Measurements from ENCODE around the gene CETP.
"Not testable (repeated sequence)": the region's sequence is repeated elsewhere in the genome, so short reads cannot be mapped to it uniquely, and the experiment has no call there.

Gene CETP

GRCh38 chr16:57000271-57001025, 38.7 kb downstream of the CETP start:
- DNase-seq = peak; percentile 31

DNA sequence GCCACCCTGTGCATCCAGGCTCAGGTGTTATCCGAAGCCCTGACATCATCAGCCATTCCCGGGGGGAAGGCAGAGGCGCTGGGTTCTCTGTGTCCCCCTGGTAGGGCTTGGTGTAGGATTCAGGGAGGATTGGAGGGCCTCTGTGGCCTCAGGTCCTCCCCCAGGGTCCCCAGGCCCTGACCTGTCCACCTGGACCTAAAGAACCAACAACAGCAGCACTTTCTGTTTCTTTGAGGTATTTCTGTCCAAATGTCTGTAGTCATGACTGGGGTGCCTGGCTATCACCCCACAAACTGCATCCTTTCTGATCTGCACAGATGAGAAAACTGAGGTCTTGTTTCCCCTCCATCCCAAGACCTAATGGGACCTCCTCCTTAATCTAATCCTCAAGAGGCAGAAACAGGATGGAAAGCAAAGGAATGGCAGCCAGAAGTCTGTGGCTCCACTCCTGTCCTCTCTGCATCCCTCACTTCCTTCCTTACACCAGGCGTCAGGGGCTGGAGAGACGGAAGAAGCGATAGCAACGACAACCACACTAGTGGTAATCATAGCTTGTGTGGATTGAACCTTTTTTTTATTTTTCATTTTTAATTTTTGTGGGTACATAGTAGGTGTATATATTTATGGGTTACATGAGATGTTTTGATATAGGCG, 39.4 kb downstream of the CETP start:
- DNase-seq = no peak

DNA sequence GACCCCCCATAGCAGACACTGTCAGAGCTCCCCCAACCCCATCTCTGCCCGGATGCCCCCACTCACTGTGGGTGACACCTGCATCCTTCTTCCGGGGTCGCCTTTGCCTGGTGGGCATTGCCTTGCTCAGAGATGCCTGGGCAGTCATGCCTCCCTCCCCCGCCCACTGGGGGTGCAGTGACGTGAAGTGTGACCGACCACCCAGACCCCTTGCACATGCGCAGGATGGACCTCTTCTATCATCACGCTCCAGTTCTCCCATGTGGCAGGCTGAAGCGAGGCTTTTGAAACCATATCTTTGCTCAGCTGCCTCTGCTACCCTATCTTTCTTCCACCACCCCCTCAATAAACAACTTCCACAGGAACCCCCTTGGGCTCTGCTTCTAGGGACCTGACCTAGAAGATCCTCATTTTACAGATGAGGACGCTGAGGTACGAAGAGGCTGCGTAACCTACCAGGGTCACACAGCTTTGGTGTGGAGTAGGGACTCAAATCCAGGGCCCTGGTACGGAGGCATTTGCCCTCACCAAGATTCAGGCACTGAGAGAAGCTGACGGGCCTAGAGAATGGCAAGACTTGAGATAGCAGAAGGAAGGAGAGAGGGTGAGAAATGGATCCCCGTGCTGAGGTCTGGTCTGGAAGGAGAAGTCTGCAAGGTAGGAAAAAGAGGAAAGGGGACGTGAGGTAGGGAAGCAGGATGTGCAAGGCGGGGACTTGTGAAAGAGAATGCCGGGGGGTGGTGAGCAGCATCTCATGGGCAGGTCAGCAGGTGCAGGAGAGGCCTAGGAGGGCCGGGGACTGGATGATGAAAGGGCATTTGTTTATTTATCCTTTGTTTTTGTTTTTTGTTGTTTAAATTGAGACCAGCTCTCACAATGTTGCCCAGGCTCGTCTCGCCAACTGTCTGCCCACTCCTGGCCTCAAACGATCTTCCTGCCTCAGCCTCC, 42.0 kb downstream of the CETP start:
- DNase-seq = no peak

GRCh38 chr16:57004387-57005250, 42.9 kb downstream of the CETP start:
- no peak for DNase-seq

DNA sequence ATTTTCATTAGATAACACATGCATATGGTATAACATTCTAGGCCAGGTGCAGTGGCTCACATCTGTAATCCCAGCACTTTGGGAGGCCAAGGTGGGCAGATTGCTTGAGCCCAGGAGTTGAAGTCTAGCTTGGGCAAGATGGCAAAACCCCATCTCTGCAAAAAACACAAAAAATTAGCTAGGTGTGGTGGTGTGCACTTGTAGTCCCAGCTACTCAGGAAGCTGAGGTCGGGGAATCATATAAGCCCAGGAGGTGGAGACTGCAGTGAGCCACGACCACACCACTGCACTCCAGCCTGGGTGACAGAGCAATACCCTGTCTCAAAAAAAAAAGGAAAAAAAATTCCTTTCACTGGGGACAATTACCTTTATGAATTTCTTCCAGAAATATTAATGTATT, 43.8 kb downstream of the CETP start:
- DNase-seq = not testable (repeated sequence)

- no peak for DNase-seq
Observed at GRCh38 chr16:57007050-57007449, 45.3 kb downstream of the CETP start.

- no peak for DNase-seq
Observed at GRCh38 chr16:57007530-57007929, 45.8 kb downstream of the CETP start.

- DNase-seq = no peak
Observed at GRCh38 chr16:57008440-57008839, 46.7 kb downstream of the CETP start.

DNA sequence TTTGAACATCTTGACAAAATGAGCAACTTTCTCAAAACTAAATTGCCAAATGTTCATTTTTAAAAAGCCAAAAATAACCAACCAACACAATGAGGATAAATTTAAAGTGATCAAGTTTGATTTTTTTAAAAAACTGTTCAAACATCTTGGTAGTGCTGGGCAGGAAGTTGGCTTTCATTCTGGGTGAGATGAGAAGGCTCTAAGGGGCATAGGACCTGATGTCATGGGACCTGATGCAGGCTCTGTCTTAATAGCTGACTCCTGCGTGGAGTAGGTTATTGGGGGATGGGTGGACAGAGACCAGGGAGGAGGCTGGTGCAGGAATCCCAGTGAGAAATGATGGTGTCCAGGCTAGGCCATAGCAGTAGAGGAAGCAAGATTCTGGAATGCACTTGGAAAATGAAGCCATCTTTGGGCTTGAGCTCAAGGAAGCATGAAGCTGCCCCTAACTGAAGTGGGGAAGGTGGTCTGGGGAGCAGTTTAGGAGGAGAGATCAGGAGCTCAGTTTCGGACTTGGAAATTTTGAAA, 48.0 kb downstream of the CETP start:
- no peak for DNase-seq

- DNase-seq = no peak
Observed at GRCh38 chr16:57012353-57012752, 50.6 kb downstream of the CETP start.

DNA sequence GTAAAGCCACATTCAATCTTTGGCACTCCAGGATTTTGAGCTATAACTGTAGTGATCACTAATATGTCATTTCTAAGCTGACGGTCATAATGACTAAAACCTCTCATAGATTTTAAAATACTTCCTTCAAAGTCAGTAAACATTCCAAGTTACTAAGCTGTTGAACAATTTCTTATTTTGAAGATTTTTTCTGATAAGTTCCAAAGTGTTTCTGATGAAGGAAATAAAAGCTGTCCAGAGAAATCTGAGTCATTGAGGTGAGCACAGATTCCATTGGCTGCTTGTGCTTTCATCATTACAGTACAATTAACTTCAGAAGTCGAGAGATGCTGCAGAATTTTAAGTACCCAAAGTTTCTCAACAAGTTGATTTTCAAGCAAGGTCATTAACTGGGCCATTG, 51.5 kb downstream of the CETP start:
- DNase-seq = no peak

- no peak for DNase-seq
Observed at GRCh38 chr16:57013902-57014301, 52.2 kb downstream of the CETP start.

DNA sequence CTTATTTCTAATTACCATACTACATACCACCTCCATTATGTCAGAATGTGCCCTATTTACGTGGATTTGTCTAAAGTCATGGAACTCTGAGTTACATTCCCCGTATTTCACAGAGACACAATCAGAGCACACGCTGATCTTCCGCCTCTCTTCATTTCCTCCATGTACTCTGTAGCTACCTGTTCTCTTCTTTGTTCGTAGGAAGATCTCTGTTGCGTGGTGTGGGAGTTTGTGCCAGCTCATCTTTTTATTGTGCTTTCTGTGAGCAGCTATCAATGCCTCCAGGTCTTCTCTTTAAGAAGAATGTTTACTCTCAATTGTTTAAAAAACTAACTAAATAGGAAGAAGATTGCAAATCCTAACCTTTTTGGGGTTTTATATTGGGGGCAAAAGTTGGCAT, 54.6 kb downstream of the CETP start:
- DNase-seq = no peak

DNA sequence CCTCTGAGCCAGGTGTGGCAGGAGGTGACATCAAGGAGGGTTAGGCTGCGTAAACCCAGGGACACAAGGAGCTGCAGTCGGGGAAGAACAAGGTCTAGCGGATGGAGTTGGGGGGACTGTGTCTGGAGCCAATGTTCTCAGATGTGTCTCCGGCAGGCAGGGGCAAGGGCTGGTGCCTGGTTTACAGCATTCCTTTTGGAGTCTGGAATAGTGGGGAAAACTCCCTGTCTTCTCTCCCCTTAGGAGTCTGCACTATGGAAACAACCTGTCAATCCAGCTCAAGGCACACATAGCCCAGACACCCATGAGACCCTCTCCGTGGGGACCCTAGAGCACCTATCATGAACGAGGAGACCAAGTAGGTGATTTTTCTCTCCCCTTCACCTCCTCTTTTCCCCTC, 55.1 kb downstream of the CETP start:
- DNase-seq = no peak

DNA sequence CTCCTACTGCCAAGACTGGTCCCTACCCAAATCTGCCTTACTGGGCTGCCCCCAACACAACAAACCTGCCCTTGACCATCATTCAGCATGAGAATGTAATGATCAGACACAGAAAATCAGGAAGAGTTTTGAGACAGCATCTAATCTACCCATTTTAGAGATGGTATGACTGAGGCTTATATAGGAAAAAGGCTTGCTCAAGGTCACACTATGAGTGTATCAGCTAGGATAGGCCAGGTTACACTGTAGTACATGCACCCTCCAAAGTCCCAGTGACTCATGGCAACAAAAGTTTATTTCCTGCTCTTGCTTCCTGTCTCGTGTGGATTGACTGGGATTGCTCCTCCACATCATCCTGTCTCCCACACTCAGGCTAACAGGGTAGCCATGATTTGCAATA, 55.5 kb downstream of the CETP start:
- DNase-seq = no peak

GRCh38 chr16:57019746-57020145, 58.0 kb downstream of the CETP start:
- no peak for DNase-seq

GRCh38 chr16:57020651-57021050, 58.9 kb downstream of the CETP start:
- no peak for DNase-seq

DNA sequence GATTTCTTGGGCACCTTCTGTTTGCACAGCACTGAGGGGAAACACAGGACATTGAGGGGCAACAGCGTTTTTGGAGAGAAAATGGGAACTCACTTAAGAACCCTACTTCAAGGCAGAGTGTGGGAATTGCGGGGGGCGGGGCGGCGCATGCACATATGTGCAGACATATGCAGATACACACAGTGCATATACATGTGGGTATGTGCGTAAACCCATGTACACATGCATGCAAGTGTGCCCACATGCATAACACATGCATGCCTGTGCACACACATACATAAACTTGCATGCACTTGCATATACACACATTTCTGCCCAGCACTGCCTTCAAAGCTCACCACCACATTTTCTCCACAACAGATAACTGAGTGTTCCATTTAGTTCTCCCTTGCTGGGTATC, 60.0 kb downstream of the CETP start:
- DNase-seq = no peak

GRCh38 chr16:57022445-57022844, 60.7 kb downstream of the CETP start:
- no peak for DNase-seq

GRCh38 chr16:57023541-57024249, 61.9 kb downstream of the CETP start:
- no peak for DNase-seq

GRCh38 chr16:57024894-57025680, 63.3 kb downstream of the CETP start:
- no peak for DNase-seq

Data from GOT3 (cell line).